ENCODE measurements around the gene XCL2. TPM values are rescaled to one million over a fixed set of nuclear protein-coding genes. Genes with fewer than 3 reads are reported as not detected.

The XCL2 gene
- total RNA-seq, 1 donor from 2014 or later: not detected

GRCh38 chr1:168514455-168514854 lies 29.3 kb downstream of the XCL2 start:
- no peaks in the 10 kb centered on the region for H3K36me3 ChIP-seq (ENCODE audit: control insufficient read depth, insufficient read depth, low read length)
- FAIRE-seq (no peak), DNase-seq (ENCODE audit: low read depth) (no peak)
- TF ChIP-seq, protein P1, sequence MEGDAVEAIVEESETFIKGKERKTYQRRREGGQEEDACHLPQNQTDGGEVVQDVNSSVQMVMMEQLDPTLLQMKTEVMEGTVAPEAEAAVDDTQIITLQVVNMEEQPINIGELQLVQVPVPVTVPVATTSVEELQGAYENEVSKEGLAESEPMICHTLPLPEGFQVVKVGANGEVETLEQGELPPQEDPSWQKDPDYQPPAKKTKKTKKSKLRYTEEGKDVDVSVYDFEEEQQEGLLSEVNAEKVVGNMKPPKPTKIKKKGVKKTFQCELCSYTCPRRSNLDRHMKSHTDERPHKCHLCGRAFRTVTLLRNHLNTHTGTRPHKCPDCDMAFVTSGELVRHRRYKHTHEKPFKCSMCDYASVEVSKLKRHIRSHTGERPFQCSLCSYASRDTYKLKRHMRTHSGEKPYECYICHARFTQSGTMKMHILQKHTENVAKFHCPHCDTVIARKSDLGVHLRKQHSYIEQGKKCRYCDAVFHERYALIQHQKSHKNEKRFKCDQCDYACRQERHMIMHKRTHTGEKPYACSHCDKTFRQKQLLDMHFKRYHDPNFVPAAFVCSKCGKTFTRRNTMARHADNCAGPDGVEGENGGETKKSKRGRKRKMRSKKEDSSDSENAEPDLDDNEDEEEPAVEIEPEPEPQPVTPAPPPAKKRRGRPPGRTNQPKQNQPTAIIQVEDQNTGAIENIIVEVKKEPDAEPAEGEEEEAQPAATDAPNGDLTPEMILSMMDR (IDR thresholded peaks at IDR 0.05; ENCODE audit: insufficient read depth, low read length, severe bottlenecking): no peak
- H3K27me3 ChIP-seq (ENCODE audit: control insufficient read depth, insufficient read depth, low read length): no peaks in the 10 kb centered on the region
- no peak overlapping the region for H3K4me3 ChIP-seq (ENCODE audit: low read depth, low read length)

DNA sequence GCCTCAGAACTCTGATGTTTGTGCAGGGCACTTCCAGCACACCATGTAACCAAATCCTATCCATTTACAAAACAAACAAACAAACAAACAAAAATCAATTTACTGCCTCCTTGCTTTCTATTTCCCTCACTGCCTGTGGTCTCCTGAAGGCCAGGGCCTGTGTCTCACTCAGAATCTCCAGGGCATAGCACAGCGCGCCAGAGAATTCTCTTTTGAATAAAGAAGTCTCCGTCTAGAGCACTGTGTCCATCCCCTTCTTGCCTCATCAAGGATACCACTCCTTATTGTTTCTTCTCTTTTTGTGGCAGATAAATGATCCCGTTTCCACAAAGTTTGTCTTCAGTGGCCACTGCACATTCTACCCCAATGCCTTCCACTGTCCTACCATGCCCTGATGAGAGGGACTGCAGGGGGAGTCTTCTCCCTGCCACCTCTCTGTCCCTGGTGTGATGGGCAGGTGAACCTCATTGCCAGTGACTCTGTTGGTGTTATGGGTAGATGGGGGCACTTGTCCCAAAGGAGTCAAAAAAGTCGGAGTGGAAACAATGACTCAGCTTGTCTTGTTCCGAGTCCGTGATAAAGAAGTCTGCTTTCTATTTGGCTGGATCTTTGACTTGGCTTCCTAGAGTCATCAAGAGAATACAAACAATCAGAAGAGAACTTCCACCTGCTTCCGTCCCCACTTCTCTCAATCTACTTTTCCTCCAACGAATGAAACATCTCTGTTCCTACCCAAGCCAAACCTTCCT lies 30.0 kb downstream of the XCL2 start:
- FAIRE-seq (no peak), DNase-seq (ENCODE audit: low read depth) (no peak)
- no peaks in the 10 kb centered on the region for H3K36me3 ChIP-seq (ENCODE audit: control insufficient read depth, insufficient read depth, low read length)
- no peak overlapping the region for H3K4me3 ChIP-seq (ENCODE audit: low read depth, low read length)
- no peaks in the 10 kb centered on the region for H3K27me3 ChIP-seq (ENCODE audit: control insufficient read depth, insufficient read depth, low read length)
- TF ChIP-seq, protein P1 (IDR thresholded peaks at IDR 0.05; ENCODE audit: insufficient read depth, low read length, severe bottlenecking): no peak

GRCh38 chr1:168512864-168513595 lies 30.8 kb downstream of the XCL2 start:
- FAIRE-seq (no peak), DNase-seq (ENCODE audit: low read depth) (no peak)
- TF ChIP-seq, protein P1 (IDR thresholded peaks at IDR 0.05; ENCODE audit: insufficient read depth, low read length, severe bottlenecking): no peak
- Histone ChIP-seq H3K36me3 (ENCODE audit: control insufficient read depth, insufficient read depth, low read length) (no peaks in the 10 kb centered on the region), H3K27me3 (ENCODE audit: control insufficient read depth, insufficient read depth, low read length) (no peaks in the 10 kb centered on the region), H3K4me3 (ENCODE audit: low read depth, low read length) (no peak overlapping the region)

DNA sequence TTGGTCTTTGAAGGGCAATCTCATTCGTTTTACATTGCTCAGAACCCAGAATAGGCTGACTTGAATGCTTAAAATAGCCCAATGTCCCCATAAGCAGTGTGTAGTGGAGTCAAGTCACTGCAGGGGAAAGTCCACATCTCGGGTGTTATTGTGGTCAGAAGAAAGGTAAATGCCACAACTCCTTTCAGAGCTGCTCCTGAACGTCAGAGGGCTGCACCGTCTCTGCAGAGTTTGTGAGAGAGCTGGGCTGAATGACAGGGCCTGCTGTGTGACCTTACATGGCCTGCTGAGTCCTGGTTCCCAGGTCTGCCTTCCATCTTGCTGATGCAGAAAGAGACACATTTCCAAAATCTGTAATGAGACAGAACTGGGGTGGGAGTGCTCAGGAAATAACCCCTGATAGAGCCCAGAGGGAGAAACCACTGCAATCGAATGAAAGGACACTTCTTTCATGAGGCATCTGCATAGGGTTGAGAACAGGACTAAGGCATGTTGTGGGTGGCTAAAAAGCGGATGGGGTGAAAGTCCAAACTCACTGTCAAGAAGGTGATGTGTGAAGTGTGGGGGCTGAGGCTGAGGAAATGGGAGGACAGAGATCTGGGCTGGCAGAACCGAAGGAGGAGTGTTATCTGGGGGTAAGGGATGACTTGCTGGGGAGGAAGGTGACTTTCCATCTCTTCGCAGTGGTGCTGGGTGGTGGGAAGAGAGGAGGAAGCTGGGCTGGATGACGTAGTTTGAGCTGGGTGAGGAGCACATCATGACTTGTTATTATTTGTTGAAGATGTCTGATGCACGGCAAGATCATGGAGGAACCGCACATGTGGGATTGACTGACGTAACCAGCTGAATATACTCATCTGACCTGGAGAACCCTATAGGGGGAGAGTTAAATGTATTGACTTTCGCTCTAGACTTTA lies 33.7 kb downstream of the XCL2 start:
- TF ChIP-seq, protein P1 (IDR thresholded peaks at IDR 0.05; ENCODE audit: insufficient read depth, low read length, severe bottlenecking): no peak
- FAIRE-seq: no peak
- no peaks in the 10 kb centered on the region for H3K36me3 ChIP-seq (ENCODE audit: control insufficient read depth, insufficient read depth, low read length)

GRCh38 chr1:168509210-168509609 lies 34.6 kb downstream of the XCL2 start:
- no peaks in the 10 kb centered on the region for H3K27me3 ChIP-seq (ENCODE audit: control insufficient read depth, insufficient read depth, low read length)
- TF ChIP-seq, protein P1 (IDR thresholded peaks at IDR 0.05; ENCODE audit: insufficient read depth, low read length, severe bottlenecking): no peak
- H3K4me3 ChIP-seq (ENCODE audit: low read depth, low read length): no peak overlapping the region
- no peak for FAIRE-seq
- DNase-seq (ENCODE audit: low read depth): no peak
- H3K36me3 ChIP-seq (ENCODE audit: control insufficient read depth, insufficient read depth, low read length): no peaks in the 10 kb centered on the region

More for the DNA sequence above, 33.7 kb downstream of the XCL2 start:
- H3K27me3 ChIP-seq (ENCODE audit: control insufficient read depth, insufficient read depth, low read length): no peaks in the 10 kb centered on the region
- no peak overlapping the region for H3K4me3 ChIP-seq (ENCODE audit: low read depth, low read length)
- DNase-seq (ENCODE audit: low read depth): no peak
